Stimulated activated naive B cell treated with anti-CD40 and anti-IgM and Interleukin-4, amounts not matched to agents 10 μg/mL and 1 μg/mL and 100 μg/mL, for 72 hours (primary cell): Measurements from ENCODE around the gene OPCML.

Experiments
- ATAC-seq, 2 donors: fragments of 150-1000 bp; cut with Tn5 transposase; replicated peaks; 2 replicates each; pipeline ENCODE4 v1.10.0; 2021; ENCODE audit warnings: moderate library complexity in 1 of 2
- DNase-seq: peaks from one replicate; pipeline ENCODE4 v3.0.0; 2021
- H3K27ac Mint-ChIP-seq: one replicate; pipeline ENCODE4 v1.8.0; 2022; ENCODE audit warnings: mild to moderate bottlenecking, mixed read lengths
- H3K27me3 Mint-ChIP-seq, 2 donors: one replicate each; pipeline ENCODE4 v1.8.0; 2022; ENCODE audit warnings: mixed read lengths in 2 of 2
- H3K36me3 Mint-ChIP-seq, 2 donors: one replicate each; pipeline ENCODE4 v1.8.0; 2022; ENCODE audit warnings: mixed read lengths in 2 of 2, mild to moderate bottlenecking in 1 of 2
- H3K4me1 Mint-ChIP-seq, 2 donors: one replicate each; pipeline ENCODE4 v1.8.0; 2022; ENCODE audit warnings: mixed read lengths in 2 of 2, mild to moderate bottlenecking in 1 of 2
- H3K4me3 Mint-ChIP-seq, 2 donors: one replicate each; pipeline ENCODE4 v1.8.0; 2022; ENCODE audit warnings: mild to moderate bottlenecking in 2 of 2, mixed read lengths in 2 of 2, moderate library complexity in 1 of 2
- H3K9me3 Mint-ChIP-seq, 2 donors: one replicate each; pipeline ENCODE4 v1.8.0; 2022; ENCODE audit warnings: mixed read lengths in 2 of 2, mild to moderate bottlenecking in 1 of 2

The OPCML gene

DNA sequence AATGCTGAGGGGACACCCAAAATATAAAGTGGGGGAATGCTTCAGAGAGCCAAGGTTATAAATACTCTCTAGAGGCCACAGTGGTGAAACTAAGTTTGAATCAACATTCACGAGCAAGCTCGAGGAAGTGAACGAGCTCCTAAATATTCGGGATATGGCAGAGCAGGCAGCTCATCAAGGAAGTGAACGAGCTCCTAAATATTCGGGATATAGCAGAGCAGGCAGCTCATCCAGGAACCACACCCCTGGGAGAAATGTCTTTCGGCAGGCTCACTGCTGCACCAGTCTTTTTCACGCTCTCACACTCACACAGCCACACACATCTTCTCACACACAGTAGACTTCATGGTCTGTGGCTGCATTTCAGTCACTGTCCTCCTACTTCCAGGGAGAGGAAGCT, 787.5 kb downstream of the OPCML start:
- H3K9me3 Mint-ChIP-seq: peaks cover 4 to 12% of the 10 kb centered on the region in 2 donors
- no peak for ATAC-seq
- H3K4me1 Mint-ChIP-seq: no peaks in the 10 kb centered on the region
- H3K36me3 Mint-ChIP-seq: no peaks in the 10 kb centered on the region
- H3K27me3 Mint-ChIP-seq: no peaks in the 10 kb centered on the region
- no peak overlapping the region for H3K27ac Mint-ChIP-seq
- no peak overlapping the region for H3K4me3 Mint-ChIP-seq
- DNase-seq: no peak

DNA sequence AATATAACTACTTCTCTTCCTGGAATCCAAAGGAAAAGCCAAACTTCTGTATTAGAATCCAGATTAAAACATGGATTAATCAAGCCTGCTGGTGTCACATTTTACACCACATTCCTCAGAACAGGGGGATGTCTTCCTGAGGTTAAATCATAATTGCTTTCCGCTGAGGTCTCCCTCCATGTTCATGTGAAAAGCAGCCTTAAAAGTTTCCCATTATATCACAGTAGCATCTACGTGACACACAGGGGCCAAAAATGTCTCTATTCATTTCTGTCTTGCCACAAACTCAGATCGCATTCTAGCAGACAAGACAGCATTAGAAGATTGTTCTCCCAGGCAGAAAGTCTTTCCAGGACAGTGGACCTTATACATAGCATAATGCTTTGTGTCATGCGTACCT, 788.7 kb downstream of the OPCML start:
- H3K4me1 Mint-ChIP-seq: no peaks in the 10 kb centered on the region
- no peak overlapping the region for H3K27ac Mint-ChIP-seq
- no peaks in the 10 kb centered on the region for H3K27me3 Mint-ChIP-seq
- no peak overlapping the region for H3K4me3 Mint-ChIP-seq
- H3K9me3 Mint-ChIP-seq: peaks cover 9 to 15% of the 10 kb centered on the region in 2 donors
- no peak for DNase-seq
- no peak for ATAC-seq
- H3K36me3 Mint-ChIP-seq: no peaks in the 10 kb centered on the region

DNA sequence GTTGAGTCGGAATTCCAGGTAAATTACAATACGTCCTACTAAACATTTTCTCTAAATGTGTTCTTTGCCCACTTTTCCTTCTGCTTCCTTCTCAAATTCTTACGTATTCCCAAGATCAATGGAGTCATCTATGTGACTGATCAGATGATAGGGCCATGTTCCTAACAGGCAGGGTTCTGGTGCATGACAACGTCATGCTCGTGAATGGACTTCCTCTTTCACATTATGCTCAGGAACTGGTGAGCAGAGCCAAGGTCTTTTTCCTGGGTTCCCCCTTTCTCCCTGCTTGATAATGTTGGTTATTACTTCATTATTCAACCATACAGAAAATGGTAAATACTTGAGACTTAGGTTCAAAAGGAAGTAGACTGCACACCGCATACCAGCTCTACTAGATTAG, 789.4 kb downstream of the OPCML start:
- Mint-ChIP-seq H3K9me3 (peaks cover 9 to 12% of the 10 kb centered on the region in 2 donors), H3K4me1 (no peaks in the 10 kb centered on the region), H3K36me3 (no peaks in the 10 kb centered on the region), H3K27me3 (no peaks in the 10 kb centered on the region), H3K27ac (no peak overlapping the region), H3K4me3 (no peak overlapping the region)
- no peak for DNase-seq
- no peak for ATAC-seq

DNA sequence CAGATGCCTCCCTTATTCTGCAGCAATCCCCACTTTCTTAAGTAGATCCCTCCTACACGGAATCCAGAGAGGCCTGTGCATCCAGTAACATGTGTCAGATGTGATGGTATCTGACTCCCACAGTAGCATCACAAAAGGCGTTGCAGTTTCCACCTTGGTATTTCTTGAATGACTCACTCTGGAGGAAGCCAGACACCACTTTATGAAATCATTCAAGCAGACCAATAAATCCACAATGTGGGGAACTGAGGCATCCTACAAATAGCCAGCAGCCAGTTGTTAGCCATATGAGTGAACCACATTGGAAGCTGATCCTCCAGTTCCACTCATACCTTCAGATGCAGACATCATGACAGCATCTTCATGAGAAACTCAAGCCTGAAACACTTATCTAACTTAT, 798.1 kb downstream of the OPCML start:
- H3K27me3 Mint-ChIP-seq: no peaks in the 10 kb centered on the region
- DNase-seq (no peak), ATAC-seq (no peak)
- no peak overlapping the region for H3K27ac Mint-ChIP-seq
- H3K4me1 Mint-ChIP-seq: no peaks in the 10 kb centered on the region
- no peak overlapping the region for H3K4me3 Mint-ChIP-seq
- H3K36me3 Mint-ChIP-seq: no peaks in the 10 kb centered on the region
- H3K9me3 Mint-ChIP-seq: peaks cover 7 to 8% of the 10 kb centered on the region in 2 donors

DNA sequence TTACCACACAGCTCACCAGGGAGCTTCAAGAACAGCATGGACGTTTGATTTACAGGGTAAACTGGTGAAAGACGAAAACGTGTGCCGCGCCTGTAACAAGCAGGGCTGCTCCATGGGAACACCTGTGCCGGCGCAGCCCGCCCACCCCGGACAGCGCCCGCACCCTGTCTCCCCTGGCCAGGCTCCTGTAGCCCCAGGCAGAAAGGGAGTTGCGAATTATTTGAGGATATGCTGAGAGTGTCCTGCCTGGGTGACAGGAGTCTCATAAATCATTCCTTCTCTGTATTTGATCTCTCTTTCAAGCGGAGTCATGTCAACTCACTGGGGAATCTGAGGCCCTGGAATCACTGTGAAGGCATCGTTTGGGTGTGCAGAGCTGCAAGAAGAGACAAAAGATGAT, 804.3 kb downstream of the OPCML start:
- no peaks in the 10 kb centered on the region for H3K4me1 Mint-ChIP-seq
- H3K36me3 Mint-ChIP-seq: no peaks in the 10 kb centered on the region
- ATAC-seq: no peak
- H3K27ac Mint-ChIP-seq: no peak overlapping the region
- H3K4me3 Mint-ChIP-seq: no peak overlapping the region
- H3K9me3 Mint-ChIP-seq: peaks cover 0 to 3% of the 10 kb centered on the region in 2 donors
- H3K27me3 Mint-ChIP-seq: no peaks in the 10 kb centered on the region
- DNase-seq: no peak

DNA sequence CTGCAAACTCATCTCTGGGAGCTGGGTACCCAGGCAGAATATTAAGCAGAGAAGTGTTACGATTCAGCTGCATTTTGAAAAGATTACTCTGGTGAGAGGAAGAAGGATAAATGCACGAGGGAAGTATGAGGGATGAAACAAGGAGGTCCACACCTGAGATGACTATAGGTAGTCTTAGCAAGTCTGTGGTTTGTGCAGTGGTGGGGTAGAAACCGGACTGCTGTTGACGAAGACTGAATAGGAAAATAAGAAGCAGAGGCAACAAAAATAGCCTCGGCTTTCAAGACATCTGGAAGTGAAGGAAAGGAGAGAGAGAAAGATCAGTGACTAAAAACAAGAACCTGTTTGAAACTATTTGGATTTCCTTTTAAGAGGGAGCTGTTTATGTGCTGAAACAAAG, 810.8 kb downstream of the OPCML start:
- no peaks in the 10 kb centered on the region for H3K36me3 Mint-ChIP-seq
- H3K4me3 Mint-ChIP-seq: no peak overlapping the region
- no peak overlapping the region for H3K27ac Mint-ChIP-seq
- H3K9me3 Mint-ChIP-seq: peaks cover 0 to 1% of the 10 kb centered on the region in 2 donors
- peaks cover 5 to 8% of the 10 kb centered on the region in 2 donors for H3K4me1 Mint-ChIP-seq
- H3K27me3 Mint-ChIP-seq: no peaks in the 10 kb centered on the region
- no peak for DNase-seq
- no peak for ATAC-seq

DNA sequence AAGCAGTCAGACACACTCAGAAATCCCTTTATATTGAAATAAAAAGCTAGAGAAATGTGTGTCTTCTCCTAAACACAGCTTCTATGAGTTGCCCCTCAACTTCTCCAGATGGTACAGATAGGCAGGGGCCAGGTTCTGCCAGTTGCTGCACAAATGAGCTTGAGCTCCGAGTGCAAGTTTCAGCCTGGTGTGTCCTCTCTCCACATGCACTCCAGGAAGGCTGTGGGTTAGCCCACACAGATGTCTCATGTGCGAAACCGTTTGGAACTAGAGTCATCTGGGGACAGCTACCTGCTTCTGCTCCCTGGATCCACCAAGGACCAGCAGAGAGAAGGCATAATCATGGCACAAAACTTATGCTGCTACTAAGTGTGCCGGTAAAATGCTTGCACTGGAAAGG, 812.6 kb downstream of the OPCML start:
- H3K27ac Mint-ChIP-seq: no peak overlapping the region
- peaks cover 5 to 8% of the 10 kb centered on the region in 2 donors for H3K4me1 Mint-ChIP-seq
- no peaks in the 10 kb centered on the region for H3K9me3 Mint-ChIP-seq
- no peak for DNase-seq
- no peak for ATAC-seq
- H3K27me3 Mint-ChIP-seq: no peaks in the 10 kb centered on the region
- no peak overlapping the region for H3K4me3 Mint-ChIP-seq
- no peaks in the 10 kb centered on the region for H3K36me3 Mint-ChIP-seq

DNA sequence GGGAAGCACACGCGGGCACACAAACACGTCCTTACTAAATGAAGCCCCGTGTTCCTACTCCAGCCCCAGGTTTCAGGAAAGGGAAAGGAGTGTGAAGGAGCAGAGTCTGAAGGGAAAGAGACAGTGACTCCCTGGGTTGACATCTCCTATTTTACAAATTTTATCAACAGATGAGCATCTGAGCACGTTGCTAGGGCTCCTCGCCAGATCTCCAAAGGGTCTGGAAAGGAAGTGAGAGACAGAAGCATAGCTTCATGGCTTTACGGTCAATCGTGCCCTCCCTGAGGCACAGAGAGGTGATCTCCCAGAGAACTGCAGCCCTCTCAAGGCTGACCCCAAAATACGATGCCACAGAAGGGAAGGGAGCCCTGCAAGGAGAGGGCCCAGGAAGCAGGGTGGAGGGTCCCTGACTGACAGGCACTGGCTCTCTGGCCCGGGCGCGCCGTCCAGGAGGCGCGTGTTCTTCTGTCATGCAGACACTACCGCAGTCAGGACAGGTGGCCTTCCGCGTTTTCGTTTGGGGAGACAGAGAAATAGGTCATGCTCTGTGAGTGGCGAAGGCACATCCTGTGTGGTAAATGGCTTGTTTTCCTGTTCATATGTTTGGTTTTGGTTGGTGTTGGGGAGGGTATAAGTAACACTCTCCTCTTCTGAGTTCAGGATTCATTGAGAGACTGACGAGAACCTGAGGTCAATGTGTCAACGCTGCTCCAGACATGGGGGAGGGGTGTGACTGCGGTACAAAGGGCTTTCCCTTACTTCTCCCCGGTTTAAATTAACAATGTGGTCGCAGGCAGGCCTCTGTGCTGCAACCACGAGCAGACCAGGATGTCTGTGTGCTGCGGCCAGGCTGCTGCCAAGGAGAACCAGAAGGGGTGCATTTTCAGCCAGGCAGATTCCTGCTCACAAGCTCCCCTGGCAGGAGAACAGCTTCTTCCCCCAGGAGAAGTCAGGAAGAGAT, 813.3 kb downstream of the OPCML start:
- Mint-ChIP-seq H3K36me3 (no peaks in the 10 kb centered on the region), H3K27me3 (no peaks in the 10 kb centered on the region), H3K9me3 (no peaks in the 10 kb centered on the region), H3K27ac (no peak overlapping the region), H3K4me1 (peaks cover 5 to 8% of the 10 kb centered on the region in 2 donors), H3K4me3 (no peak overlapping the region)
- no peak for DNase-seq
- peak; percentile 18 to 51 for ATAC-seq

DNA sequence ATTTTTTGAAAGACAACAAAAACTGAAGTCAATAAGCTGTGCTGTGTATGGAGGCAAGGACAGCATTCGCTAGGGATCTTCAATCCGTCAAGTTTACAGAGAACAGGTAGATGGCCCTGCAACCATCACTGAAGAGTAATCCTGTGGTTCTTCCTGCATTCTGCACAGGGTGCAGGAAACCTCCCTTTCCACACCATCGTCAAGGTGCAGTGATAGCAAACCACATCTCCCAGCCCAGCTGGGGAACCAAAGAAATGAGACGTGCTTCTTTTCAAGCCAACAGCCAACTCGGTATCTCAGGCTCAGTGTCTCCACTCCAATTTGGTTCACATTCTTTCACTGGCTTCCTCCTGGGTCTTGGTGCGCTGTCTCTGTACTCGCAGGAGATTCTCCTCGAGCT, 814.5 kb downstream of the OPCML start:
- no peak for ATAC-seq
- Mint-ChIP-seq H3K27me3 (no peaks in the 10 kb centered on the region), H3K36me3 (no peaks in the 10 kb centered on the region), H3K9me3 (no peaks in the 10 kb centered on the region), H3K27ac (no peak overlapping the region), H3K4me1 (peaks cover 5 to 8% of the 10 kb centered on the region in 2 donors), H3K4me3 (no peak overlapping the region)
- DNase-seq: no peak

DNA sequence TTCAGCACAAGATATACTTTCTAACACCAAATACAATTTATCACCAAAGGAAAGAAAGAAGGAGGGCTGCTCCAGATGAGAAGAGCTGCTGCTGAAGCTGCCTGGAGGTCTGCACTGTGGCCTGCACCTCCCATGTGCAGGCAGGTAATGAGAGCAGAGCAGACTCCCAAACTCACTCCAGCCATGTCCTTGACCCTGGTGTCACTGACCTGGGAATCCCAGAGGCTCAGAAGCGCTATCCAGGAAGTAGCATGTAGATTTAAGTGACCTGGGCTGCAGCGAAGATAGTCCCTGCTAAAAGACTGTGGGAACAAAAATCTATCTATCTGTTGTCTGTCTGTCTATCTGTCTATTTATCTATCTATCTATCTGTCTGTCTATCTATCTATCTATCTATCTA, 816.3 kb downstream of the OPCML start:
- no peak for ATAC-seq
- no peak for DNase-seq
- Mint-ChIP-seq H3K36me3 (no peaks in the 10 kb centered on the region), H3K4me3 (no peak overlapping the region), H3K27ac (no peak overlapping the region), H3K4me1 (peaks cover 5 to 8% of the 10 kb centered on the region in 2 donors), H3K9me3 (no peaks in the 10 kb centered on the region), H3K27me3 (no peaks in the 10 kb centered on the region)

DNA sequence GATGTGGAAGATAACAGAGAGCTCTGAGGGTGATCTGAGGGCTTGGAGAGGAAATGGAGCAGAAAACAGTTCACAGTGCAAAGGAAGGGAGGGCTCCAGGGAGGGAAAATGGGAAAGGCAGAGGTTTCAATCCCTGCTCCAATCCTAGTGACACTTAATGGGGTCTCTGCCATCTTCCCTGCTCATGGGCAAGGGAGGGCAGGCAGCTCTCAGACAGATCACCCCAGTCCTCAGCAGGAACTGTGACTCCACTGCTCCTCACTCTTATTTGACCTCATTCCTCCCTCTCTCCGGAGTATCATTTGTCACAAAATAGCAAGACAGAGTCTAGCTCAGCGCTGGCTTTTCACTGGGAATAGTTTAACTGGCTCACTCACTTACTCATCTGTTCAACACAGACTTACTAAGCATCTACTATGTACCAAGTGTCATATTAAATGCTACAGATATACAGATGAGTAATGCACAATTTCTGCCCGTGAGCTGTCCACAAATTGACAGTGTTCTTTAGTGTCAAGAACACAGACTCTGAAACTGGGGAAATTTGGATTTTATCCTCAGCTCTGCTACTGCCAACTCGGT, 817.4 kb downstream of the OPCML start:
- no peak for ATAC-seq
- no peak for DNase-seq
- H3K4me1 Mint-ChIP-seq: peaks cover 5 to 8% of the 10 kb centered on the region in 2 donors
- no peaks in the 10 kb centered on the region for H3K27me3 Mint-ChIP-seq
- no peak overlapping the region for H3K27ac Mint-ChIP-seq
- H3K4me3 Mint-ChIP-seq: no peak overlapping the region
- H3K9me3 Mint-ChIP-seq: no peaks in the 10 kb centered on the region
- H3K36me3 Mint-ChIP-seq: no peaks in the 10 kb centered on the region

DNA sequence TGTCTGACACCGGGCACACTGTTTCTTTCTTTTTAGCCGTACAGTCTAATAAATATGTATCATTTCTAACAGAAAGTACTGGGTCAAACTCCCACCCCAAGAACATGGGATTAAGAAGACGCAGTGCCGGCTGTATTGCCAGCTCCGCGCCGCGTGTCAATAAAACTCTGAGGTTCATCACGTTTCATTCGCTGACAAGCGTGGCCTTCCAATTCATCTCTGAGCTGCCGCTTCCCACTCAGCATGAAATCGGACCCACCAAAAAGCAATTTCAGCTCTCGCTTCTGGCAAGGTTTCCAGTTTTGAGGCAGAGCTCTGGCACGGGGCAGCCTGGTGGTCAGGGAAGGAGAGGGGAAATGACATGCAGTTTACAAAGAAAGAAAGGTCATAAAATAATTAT, 819.8 kb downstream of the OPCML start:
- H3K4me1 Mint-ChIP-seq: no peaks in the 10 kb centered on the region
- H3K27ac Mint-ChIP-seq: no peak overlapping the region
- H3K36me3 Mint-ChIP-seq: no peaks in the 10 kb centered on the region
- no peak for ATAC-seq
- DNase-seq: no peak
- H3K27me3 Mint-ChIP-seq: no peaks in the 10 kb centered on the region
- H3K9me3 Mint-ChIP-seq: no peaks in the 10 kb centered on the region
- H3K4me3 Mint-ChIP-seq: no peak overlapping the region

DNA sequence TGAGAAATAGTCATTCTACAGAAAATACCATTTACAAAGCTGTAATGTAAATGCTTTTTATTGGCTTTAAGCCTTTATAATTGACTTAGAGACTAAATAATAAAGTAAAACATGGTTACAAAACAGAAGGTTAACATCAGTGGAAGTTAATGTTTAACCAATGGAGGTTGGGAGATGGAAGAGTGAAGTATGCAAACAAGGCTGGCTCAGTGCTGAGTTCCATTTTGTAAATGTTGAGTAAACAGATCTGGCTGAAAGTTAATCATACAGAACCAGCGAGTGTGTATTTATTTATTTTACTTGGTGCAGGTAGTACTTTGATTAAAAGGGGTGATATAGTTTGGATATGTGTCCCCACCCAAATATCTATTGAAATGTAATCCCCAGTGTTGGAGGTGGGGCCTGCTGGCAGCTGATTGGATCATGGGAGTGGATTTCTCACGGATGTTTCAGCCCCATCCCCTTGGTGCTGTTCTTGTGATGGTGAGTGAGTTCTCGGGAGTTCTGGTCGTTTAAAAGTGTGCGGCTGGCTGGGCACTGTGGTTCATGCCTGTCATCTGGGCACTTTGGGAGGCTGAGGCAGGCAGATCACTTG, 827.4 kb downstream of the OPCML start:
- H3K9me3 Mint-ChIP-seq: peaks cover 15 to 19% of the 10 kb centered on the region in 2 donors
- H3K36me3 Mint-ChIP-seq: no peaks in the 10 kb centered on the region
- H3K27me3 Mint-ChIP-seq: no peaks in the 10 kb centered on the region
- no peak for ATAC-seq
- H3K27ac Mint-ChIP-seq: no peak overlapping the region
- DNase-seq: no peak
- no peaks in the 10 kb centered on the region for H3K4me1 Mint-ChIP-seq
- H3K4me3 Mint-ChIP-seq: no peak overlapping the region

DNA sequence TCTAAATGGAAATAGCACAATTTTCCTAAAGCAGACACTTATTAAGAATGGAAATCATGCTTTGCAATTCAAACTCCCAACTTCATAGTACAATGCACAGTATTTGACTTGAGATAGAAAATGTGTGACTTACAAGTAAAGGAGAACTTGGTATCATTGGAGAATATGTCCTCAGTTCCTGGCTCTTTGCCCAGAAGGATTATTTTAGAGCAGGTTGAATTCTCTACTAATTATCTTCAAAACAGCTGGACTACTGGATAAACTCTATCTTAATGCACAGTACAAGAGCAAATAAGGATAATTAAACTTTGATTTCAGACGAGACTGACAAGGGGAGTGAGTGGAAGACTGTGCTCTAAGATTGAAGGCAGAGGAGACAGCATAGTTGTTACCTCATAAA, 839.4 kb downstream of the OPCML start:
- no peak for DNase-seq
- Mint-ChIP-seq H3K4me3 (no peak overlapping the region), H3K27ac (no peak overlapping the region), H3K27me3 (no peaks in the 10 kb centered on the region), H3K4me1 (no peaks in the 10 kb centered on the region), H3K36me3 (no peaks in the 10 kb centered on the region), H3K9me3 (peaks cover 0 to 5% of the 10 kb centered on the region in 2 donors)
- no peak for ATAC-seq
